Stimulated activated CD4-positive, alpha-beta T cell treated with anti-CD3 and anti-CD28 coated beads, TNF-alpha, amount 100 ng/mL, for 24 hours (primary cell): ENCODE results near the gene ZFAND3.

Experiments used
- DNase-seq, 3 experiments: peaks; one replicate each; pipeline ENCODE4 v3.0.0-alpha.2; 2020; ENCODE audit warnings: low read depth in 3 of 3

ZFAND3 gene

DNA sequence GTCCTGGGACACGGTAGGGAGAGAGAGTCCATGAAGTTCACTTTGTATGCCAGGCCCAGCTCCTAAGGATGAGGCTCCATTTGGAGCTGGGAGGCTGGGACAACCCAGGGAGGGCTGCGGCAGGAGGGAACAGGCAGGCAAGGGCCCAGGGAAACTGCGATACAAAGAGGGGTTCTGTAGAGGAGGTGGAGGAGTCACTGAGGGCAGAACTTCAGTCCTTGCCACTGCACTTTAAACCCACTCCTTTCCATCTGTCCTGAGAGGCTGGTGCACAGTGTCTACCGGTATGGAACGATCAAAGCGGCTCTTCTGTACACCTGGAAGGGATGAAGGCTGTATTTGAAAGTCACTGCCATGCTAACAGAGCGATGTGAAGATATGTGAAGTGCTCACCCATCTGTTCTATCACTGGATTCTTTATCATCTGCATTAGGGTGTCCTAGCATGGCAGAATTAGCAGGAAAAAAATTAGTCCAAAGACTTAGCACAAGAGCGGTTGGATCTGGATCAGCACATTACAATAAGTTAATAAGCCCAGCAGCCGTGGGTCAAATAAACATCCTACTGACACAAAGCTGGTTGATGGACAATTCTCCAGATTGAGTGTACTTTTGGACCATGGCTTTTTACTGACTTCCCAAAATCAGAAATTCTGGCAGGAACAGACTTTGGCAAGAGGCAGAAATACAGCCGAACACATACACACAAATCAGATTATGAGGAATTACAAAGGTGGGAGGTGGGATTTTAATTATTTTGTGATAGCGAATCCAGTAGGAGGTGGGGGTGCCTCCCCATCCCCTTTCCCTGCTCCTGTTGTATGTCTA, 20.9 kb upstream of the ZFAND3 start:
- DNase-seq, result no peak

DNA sequence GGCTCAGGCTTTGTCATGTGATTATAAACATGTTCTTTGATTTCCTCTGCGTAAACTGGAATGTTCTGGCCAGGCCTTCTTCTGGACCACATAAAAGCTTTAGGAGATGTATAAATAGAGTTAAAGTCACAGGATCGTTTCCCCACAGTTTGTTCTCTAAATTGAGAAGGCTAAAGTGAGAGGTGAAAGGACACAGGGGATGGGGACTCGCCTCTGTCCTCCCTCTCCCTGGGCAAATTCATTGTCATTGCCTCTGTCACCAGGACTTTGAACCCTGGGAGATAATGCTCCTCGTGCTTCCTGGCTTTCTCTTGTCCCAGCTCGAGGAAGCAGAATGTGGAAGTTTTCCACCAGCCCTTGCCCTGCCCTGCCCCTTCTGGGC, 20.3 kb upstream of the ZFAND3 start:
- no peak for DNase-seq

DNA sequence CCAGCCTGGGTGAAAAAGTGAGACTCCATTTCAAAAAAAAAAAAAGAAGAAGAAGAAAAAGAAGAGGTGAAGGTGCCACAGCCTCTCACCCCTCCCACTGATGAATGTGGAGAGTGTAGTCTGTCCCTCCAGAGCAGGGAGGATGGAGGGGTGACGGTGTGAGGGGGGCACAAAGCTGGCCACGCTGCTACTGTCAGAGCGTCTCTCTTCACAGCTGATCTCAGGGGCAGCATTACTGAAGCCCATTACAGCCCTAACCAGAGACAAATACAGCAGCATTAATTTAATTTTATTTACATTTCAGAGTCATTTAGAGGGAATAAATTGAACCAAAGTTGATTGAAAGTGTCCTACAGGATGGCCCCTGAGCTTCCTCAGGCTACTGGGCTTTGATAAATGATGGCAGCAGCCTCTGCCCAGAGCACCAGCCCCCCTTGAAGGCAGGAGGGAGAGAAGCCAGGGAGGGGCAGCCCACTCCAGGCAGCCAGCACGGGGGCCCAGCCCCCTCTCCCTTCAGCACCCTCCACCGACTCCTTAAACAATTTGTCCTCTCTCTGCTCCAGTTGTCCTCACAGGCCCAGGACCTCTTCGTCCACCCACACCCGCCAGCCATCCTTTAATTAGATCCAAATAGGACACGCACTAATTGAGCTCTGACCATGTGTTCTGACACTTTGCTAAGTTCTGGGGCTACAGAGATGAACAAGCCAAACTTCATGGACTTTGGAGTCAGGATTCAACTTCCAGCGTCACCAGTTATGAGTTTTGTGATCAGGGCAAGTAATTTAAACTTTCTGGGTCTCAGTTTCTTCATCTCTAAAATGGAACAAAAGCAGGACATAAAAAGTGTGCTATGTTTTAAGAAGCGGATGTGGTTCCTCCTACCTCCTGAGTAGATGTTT, 18.6 kb upstream of the ZFAND3 start:
- DNase-seq, result no peak

DNA sequence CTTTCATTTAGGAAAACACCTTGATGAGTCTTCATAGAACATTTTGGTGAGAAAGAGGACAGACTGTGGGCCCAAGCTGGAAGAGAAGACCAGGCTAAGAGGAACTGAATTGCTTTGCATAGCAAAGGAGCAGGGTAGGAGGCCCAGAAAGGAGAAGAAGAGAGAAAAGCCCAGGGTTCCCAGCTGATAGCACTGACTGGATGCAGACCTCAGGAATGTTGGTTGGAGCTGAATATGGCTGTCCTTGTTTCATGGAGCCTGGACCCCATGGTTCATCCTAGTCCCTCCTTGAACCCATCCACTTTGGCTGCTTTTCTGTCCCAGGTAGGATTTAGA, 18.0 kb upstream of the ZFAND3 start:
- DNase-seq, result no peak

DNA sequence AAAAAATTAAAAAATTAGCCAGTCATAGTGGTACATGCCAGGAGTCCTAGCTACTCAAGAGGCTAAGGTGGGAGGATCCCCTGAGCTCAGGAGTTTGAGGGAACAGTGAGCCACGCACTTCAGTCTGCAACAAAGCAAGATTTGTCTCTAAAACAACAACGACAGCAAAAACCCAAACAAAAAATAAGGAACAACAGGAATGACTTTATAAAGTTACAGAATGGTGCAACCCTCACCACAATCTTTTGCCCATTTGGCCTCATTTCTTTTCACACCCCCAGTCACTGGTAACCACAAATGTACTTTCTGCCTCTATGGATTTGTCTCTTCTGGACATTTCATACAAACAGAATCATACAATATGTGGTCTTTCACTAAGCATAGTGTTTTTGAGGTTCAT, 16.7 kb upstream of the ZFAND3 start:
- no peak for DNase-seq

DNA sequence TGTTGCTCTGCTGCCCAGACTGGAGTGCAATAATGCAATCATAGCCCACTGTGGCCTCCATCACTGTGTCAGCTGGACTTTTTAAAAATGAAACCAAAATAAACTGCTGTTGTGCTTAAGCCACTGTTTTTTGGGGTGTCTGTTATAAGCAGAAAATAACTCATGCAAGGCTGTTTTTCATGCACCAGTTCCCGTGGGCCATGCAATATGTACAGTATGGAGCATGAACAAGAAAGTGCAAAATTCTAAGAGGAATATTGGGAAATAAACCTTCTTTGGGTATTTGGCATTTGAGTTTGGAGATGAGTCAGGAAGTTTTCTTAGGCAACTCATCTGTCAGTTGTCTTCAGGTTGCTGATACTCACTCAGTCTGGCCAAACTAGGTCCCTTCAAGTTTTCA, 14.9 kb upstream of the ZFAND3 start:
- no peak for DNase-seq

DNA sequence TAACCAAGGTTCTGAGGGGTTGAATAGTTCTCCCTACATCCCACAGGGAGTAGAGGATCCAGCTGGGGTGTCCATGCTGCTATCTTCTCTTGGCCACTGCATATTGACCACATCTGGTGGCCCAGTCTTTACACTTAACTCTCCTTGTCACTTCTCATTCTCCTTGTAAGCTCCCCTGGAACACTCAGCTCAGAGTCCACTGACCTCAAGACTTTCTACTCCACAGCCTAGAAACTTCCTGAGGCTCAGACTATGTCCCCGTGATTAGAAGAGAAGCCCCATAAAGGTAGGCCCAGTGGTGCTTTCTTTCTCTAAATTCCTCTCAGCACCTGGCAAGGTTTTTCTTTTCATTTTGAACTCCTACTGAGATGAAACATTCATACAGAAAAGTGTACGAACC, 13.3 kb upstream of the ZFAND3 start:
- DNase-seq, result no peak

DNA sequence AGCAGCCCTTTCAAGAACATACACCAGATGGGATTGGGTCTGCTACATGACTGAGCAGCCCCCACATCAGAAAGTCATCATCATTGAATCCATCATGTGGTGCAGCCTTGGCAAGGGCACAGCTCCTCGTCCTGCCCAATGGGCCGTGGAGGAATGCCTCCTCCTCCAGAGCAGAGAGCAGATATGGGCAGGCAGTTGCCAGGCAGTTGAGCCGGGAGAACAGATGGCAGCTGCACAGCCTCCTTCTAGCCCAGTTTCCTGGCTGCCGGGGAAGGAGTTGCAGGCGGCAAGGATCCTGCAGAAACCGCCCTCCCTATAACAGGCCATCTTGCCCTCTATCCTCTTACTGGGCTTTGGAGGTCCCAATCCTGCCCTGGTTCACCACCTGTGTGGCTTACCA, 11.9 kb upstream of the ZFAND3 start:
- DNase-seq, result no peak

DNA sequence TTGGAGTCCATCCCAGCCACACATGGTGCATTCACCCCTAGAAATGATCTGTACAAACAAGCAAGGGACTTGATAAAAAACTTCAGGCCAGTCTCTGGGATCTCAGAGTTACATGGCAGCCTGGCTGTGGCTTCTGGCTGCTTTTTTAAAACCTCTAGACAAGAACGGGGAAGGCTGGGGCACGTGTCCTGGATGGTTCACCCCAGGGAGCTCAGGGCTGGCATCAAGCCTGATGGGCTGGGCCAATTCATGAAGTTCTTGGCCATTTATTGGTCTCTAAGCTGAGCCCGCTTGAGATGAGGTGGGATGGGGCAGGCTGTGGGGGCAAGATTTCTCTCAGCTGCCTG, 10.4 kb upstream of the ZFAND3 start:
- no peak for DNase-seq

DNA sequence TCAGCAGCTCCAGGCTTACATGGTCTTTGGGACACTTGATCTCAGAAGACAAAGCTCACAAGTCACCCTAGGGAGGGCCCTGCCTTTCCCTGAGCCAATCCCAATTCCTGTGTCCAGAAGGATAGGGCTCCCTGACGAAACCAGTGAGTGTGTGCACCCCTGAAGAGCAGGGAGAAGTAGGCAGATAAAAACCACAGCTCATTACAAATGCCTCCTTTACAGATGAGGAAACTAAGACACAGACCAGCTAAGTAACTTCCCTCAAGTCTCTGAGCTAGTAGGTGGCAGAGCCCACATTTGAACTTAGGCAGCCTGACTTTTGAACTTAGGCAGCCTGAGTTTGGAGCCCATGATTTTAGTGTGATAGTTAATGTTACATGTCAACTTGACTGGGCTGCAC, 6.7 kb upstream of the ZFAND3 start:
- no peak for DNase-seq

DNA sequence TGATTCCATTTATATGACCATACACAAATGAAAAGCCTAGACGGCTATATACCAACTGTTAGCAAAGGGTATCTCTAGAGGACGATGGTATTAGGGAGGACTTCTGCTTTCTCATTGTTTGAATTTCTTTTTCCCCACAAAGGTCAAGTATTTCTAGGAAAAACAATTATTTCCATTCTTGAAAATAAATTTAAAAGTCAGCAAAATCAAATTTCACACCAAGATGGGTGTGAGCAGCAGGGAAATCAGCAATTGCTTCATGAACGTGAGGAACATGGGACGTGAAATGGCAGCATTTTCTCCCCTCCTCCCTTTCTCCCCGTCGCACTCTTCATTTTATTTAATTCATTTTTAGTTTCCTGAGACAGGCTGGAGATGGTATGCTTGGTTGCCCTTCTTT, 5.2 kb upstream of the ZFAND3 start:
- no peak for DNase-seq

DNA sequence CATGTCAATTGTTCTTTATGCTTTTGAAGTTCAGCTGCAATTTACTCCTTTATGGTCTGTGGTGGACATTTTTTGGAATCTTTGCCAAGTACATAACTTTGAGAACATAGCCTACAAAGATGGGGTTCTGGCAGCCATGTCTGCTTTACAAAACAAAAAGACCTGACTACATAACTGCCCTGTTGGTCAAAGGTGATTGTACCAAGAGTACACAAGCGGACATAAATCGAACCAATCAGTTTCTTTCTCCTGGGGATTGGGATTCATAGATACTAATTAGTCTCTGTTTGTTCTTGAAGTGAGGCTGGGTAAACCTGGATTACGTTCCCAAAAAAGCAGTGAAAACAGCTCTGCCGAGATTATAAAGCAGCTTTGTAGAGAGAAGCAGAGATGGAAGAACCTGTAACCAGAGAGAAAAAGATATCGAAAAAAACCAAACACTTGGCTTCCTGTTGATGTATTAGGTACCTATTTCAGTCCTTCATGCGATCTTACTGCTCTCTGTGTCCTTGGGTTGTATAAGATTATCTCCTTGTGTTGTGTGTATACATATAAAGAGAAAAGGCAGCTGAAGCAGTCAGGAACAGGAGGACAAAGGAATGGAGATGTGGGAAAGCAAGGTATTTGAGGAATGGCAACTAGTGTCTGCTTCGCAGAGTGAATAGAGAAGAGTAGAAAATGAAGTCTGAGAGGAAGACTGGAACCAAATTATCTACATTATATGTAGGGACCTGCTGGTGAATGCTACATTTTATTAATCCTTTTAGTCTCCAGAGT, 2.7 kb upstream of the ZFAND3 start:
- DNase-seq, result no peak

DNA sequence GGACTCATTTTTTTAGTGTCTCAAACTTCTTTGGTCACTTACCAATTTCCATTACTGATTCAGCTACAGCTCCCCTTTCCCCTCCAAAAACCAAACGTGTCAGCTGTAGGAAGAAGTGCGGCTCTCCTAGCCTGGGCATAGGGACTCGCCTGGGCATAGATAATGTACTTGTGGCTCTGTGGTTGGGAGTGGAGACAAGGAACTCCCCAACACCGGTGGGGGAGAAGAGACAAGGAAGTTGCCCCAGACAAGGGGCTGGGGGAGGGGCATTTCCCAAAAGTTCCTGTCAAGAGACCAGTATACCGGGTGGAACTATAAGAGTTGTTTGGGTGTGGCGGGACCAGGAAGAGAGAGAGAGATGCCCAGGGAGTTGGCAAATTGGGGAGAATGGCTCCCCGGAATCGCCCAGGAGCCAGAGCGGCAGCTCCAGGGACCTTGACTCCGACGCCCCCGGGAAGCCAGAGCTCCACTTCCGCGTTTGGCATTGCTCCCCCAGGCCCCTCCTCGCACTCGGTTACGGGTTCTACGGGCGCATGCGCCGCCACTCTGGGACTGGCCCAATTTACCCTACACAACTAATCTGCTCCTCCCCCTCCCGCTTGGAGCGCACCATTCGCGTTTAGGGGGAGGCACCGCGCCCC, 871 bp upstream of the ZFAND3 start:
- DNase-seq, result peak; percentile 87 to 93 (median 92)

DNA sequence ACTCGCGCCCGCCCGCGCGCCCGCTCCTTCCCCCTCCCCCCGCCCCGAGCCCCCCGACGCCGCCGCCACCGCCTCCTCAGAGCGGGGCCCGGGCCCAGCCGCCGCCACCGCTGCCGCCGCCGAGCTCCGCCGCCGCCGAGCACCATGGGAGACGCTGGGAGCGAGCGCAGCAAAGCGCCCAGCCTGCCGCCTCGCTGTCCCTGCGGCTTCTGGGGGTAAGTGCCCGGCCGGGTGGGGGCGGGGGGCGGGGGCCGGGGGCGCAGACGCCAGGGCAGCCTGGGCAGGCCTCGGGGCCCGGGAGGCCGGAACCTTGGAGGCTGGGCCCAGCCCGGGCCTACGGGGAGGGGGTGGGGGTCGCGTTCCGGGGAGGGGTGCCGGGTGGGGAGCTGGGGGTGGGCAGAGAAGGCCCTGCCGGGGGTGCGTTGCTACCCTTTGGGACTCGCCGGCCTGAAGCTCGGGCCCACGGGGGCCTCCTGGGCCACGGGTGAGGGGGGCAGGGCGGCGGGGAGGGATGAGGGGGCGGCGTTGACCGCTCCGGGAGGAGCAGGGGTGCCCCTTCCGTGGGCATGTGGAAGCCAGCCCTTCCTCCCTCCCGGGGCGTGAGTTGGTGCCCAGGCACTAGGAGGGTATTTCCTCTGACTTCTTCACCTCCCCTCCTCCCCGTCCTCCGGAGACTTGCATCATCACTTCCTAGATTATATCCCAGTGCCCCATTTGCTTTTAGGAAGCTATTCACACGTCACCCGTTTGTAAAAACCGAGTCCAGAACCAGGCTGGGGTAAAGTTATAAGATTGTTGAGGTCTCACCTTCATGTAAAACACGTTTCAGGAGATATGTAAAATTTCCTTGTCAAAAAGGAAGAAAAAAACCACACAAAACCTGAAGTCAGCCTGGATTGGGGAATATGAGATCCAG, 533 bp downstream of the ZFAND3 start:
- DNase-seq, result peak; percentile 15 to 39 (median 36)

DNA sequence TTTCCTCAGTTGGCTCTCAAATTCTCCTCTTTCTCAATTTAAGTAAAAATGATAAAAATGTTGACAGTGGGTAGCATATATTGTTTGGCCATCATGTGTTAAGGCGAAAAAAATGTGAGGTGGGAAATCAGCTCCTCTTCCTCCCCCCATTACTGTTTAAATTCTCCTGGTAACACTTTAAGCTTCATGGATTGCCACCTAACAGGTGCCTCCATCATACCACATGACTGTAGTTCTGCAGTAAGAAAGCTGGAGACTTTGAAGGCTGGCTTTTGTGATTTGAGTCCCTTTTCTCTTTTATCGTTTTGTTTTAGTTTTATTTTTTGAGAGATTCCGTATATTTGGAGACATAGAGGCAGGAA, 1.2 kb downstream of the ZFAND3 start:
- no peak for DNase-seq

DNA sequence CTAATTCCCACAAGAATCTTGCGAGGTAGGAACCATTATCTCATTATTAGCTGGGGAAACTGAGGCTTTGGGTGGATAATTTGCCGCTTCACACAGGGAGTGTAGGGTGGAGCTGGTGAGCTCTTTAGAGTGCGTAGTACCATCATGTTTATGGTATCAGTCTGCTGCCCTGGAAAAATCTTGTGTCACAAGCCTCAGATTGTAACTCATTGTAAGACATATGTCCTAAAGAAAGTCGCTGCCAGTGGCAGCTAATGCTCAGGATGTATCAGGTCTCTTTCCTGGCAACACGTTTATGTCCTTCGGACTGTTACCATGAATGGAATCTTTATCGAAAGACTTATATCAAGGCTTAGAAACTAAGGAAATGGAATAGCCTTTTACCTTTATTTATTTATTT, 1.9 kb downstream of the ZFAND3 start:
- no peak for DNase-seq

DNA sequence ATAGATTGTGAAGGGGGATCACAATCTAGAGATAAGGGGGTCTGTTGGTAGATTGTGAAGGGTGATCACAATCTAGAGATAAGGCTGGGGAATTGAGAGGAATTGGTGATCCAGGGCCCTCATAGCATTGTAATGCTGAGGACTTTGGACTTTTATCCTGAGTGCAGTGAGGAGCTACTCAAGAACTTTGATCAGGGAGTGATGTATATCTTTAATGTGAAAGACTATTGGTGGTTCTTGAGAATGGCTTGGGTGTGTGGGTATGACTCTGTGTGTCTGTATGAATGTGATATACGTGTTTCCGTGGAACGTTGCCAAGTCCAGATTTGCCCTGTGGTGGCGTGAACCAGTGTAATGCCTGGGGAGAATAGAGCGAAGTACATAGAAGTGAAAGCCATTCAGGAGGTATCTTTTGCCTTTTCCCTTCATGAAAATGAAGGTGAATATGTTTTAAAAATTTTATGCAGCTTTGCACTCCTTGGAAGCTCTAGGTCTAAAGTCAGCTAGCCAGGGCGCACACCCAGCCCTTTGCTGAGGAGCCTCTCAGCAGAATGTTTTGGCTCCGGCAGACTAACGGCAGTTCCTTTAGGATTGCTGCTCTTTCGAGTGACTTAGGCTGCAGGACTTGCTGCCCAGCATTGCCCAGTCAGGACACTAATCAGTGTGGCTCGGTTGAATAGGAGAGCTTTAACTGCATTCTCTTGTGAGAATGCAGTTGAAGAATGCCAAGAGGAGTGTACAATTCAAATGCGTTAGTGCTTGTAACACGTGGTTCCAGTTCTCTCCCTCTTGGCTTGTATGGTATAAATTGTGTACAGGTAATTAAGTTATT, 3.5 kb downstream of the ZFAND3 start:
- DNase-seq, result peak in 2 of 3 experiments; percentile 18 to 46

DNA sequence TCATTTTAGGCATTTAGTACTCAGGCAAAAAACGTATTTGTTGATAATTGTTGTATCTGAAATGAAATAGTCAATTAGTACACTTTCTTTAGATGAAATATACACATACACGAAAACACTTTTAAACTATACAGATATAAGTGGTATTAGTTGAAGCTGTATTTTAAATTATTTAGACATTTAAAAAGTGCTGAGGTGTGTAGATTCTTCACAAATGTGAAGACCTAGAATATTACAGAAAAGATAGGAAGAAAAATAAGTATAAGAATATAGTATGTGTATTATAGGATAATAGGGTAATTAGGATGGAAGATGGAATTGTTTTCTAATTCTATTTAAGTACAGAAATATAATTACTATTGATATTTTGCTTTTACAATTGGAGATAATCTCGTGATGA, 4.6 kb downstream of the ZFAND3 start:
- DNase-seq, result no peak

DNA sequence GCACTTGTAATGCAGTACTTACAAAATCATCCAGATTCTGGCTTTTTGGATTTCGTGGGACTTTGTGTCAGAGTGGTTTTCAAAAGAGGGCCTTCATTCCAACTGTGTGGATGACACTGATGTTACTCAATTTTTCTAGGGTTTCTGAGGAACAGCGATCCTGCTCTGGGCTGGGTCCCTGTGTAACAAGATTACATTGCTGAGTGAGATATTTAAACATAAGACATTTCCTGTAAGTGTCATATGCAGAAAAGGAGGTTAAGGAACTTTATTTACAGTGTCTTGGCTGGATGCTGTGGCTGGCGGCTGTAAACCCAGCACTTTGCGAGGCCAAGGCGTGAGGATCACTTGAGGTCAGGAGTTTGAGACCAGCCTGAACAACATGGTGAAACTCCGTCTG, 6.7 kb downstream of the ZFAND3 start:
- no peak for DNase-seq

DNA sequence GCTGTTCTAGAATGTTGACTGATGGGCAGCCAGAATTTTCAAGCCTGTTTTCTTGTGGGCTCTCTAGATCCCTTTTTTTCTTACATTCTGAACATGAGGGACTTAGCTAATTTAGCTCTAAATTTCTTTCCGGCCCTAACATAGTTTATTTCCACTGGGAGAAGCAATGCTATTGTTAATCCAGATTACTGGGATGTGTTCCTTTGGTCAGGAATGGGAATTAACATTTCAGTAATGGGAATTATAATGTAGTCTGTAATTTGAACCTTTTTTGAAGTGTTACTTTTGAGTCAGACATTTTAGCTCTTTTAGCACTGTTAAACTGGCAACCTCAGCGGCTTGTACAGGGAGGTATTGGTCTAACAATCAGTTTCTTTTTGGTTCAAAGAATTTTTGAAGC, 7.5 kb downstream of the ZFAND3 start:
- no peak for DNase-seq
